ENCODE data around the gene INPP5A.

DNA sequence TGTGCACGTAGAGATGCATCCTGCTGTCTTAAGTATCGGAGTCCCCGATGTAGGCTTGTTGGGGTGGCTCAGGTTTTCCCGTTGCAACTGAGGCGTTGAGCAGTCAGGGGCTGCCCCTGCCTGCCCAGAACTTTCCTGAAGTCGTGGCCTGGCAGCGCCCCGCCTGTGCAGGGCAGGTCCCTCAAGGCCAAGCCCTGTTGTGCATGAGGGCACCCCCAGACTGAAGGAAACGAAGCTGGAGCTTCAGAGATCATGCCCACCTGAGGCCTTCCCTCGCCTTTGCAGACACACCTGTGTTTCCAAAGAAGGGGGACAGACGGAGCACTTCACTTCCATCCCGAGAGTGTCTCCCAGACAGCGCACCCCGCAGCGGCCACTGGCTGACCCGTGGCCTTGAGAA is 127.3 kb downstream of the INPP5A start:
- TF ChIP-seq, protein P1, sequence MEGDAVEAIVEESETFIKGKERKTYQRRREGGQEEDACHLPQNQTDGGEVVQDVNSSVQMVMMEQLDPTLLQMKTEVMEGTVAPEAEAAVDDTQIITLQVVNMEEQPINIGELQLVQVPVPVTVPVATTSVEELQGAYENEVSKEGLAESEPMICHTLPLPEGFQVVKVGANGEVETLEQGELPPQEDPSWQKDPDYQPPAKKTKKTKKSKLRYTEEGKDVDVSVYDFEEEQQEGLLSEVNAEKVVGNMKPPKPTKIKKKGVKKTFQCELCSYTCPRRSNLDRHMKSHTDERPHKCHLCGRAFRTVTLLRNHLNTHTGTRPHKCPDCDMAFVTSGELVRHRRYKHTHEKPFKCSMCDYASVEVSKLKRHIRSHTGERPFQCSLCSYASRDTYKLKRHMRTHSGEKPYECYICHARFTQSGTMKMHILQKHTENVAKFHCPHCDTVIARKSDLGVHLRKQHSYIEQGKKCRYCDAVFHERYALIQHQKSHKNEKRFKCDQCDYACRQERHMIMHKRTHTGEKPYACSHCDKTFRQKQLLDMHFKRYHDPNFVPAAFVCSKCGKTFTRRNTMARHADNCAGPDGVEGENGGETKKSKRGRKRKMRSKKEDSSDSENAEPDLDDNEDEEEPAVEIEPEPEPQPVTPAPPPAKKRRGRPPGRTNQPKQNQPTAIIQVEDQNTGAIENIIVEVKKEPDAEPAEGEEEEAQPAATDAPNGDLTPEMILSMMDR (IDR thresholded peaks at IDR 0.05) = no peak
- TF ChIP-seq POLR2A (IDR thresholded peaks at IDR 0.05) = no peak

All from lower leg skin (tissue), 3 donors.